ENCODE data around the gene FNDC3B.

FNDC3B gene

GRCh38 chr3:172277151-172277652 is 237.8 kb downstream of the FNDC3B start:
- FAIRE-seq = no peak
- TF ChIP-seq POLR2A (IDR thresholded peaks at IDR 0.05; ENCODE audit: low read depth, low read length) = no peak
- no peak for DNase-seq (ENCODE audit: insufficient read length, low spot score)

DNA sequence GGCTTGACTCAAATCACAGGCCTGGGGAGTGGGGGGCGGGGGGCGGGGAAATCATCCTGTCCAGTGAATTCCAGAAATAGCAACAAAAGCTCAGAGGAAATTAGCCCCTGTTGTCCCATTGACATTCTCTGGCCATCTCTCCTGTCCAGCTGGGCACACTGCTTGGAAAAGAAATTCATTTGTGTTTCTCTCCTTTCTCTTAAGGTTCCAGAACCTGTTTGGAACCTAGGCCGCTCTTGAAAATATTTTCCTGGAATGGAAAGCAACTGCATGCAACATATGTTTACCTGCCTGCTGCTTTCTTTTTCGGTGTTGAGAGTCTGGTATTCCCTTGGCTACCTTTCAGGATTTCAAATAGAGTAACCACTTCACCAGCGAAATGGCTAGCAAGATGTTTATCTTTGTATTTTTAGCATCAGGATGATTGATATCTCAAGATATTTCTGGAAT is 239.8 kb downstream of the FNDC3B start:
- DNase-seq (ENCODE audit: insufficient read length, low spot score) (no peak), FAIRE-seq (no peak)

DNA sequence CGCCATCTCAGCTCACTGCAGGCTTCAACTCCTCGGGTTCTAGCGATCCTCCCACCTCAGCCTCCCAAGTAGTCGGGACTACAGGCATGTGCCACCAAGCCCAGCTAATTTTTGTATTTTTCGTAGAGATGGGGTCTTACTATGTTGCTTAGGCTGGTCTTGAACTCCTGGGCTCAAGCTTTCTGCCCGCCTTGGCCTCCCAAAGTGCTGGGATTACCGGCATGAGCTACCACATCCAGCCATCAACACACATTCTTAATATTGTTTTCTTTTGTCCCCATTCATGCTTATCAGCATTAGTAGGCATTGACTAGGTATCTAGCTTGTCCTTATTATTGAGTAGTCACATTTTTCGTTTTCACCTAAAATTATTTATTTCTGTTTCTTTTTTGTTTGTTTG is 240.6 kb downstream of the FNDC3B start:
- DNase-seq (ENCODE audit: insufficient read length, low spot score) (no peak), FAIRE-seq (no peak)
- TF ChIP-seq POLR2A (IDR thresholded peaks at IDR 0.05; ENCODE audit: low read depth, low read length) = no peak

More for the DNA sequence above, 239.8 kb downstream of the FNDC3B start:
- TF ChIP-seq POLR2A (IDR thresholded peaks at IDR 0.05; ENCODE audit: low read depth, low read length) = no peak

DNA sequence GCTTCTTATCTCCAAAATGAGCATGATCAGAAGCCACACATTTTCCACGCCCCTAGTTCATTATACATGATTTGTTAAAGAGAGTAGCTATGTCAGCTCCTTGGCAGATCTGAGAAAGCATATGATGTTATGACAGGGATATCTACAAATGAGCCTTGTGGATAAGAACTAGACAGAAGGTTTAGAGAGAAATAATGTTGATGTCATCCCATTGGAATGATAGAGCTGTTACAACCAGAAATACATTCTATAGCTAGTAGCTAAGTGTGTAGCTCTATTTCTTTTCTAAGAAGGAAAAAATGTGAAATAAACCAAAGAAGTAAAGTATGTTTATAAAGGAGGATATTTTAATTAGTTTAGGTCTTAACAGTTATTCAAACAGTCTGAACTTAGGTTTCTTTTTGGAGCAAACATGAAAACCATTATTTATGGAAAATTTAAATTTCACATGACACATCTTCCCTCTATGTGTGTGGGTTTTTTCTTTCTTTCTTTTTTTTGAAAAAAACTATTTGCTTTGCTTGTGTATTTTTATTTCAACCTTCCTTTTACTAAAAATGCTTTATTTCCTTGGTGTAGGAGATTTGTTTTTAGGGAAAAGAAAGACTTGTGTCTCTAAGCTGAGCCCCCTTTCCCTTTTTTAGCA is 241.2 kb downstream of the FNDC3B start:
- FAIRE-seq (peak; percentile 95), DNase-seq (ENCODE audit: insufficient read length, low spot score) (peak; percentile 23)
- no peak for TF ChIP-seq POLR2A (IDR thresholded peaks at IDR 0.05; ENCODE audit: low read depth, low read length)

- FAIRE-seq = no peak
- TF ChIP-seq POLR2A (IDR thresholded peaks at IDR 0.05; ENCODE audit: low read depth, low read length) = no peak
- DNase-seq (ENCODE audit: insufficient read length, low spot score) = no peak
Measured at GRCh38 chr3:172281884-172282283, 242.5 kb downstream of the FNDC3B start.

DNA sequence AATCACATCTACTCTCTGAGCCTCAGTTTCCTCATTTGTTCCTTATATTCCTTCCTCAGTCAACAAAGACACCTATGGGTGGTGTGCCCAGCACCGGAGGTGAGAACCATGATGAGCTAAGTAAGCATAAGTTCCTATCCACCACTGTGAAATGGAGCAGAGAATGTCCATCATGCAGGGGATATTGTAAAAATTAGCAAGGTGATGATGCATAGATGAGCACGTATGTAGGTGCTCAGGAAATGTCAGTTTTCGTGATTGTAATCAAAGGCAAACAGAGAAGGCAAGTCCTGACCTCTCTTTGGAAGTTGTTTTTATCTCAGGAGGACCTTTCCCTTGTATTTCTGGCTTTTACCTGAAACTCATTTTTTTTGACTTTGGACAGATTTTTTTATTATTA is 243.5 kb downstream of the FNDC3B start:
- DNase-seq (ENCODE audit: insufficient read length, low spot score) (no peak), FAIRE-seq (no peak)
- no peak for TF ChIP-seq POLR2A (IDR thresholded peaks at IDR 0.05; ENCODE audit: low read depth, low read length)

- no peak for TF ChIP-seq POLR2A (IDR thresholded peaks at IDR 0.05; ENCODE audit: low read depth, low read length)
- no peak for DNase-seq (ENCODE audit: insufficient read length, low spot score)
- no peak for FAIRE-seq
Measured at GRCh38 chr3:172283841-172284357, 244.5 kb downstream of the FNDC3B start.

DNA sequence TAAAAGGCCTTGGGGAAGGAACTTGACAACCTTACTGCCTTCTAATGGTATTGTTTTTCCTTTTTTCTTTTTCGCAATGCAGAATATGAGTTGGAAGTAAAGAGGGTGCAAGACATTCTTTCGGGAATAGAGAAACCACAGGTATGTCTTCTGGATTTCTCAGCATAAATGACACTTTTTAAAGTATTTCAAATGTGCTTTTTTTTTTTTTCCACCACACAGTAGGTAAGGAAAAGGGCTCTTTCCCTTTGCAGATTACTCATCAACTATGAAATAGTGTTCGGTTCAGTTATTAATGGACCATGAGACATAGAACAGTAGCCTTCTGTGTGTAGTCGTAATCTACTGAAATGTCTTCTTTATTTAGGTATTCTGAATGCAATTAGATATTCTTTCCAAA is 246.5 kb downstream of the FNDC3B start:
- no peak for FAIRE-seq
- no peak for TF ChIP-seq POLR2A (IDR thresholded peaks at IDR 0.05; ENCODE audit: low read depth, low read length)
- DNase-seq (ENCODE audit: insufficient read length, low spot score) = no peak

- FAIRE-seq (no peak), DNase-seq (ENCODE audit: insufficient read length, low spot score) (no peak)
- no peak for TF ChIP-seq POLR2A (IDR thresholded peaks at IDR 0.05; ENCODE audit: low read depth, low read length)
Measured at GRCh38 chr3:172286548-172287148, 247.3 kb downstream of the FNDC3B start.

DNA sequence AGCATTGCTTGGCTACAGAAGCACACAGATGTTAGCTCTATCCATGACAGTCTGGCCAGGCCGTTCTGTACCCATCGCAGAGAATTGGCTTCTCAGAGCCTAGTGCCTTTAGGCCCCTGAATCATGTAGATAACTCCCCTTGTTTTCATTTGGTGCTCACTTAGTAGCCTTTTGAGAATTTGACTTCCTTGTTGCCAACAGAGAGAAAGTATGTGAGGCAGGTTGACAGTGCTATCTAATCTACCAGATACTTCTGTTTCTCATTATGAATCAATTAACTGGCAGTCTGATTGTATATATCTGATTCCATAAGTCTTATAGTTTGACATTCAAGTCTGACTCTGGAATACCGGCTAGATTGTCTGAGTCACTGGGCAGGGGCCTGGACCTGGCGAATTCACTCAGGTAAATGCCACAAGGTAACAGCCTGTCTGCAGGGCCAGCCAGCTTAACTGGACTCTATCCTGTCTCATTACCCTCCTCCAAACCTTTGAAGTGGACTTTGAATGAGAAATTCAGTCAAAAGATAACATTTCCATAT is 248.6 kb downstream of the FNDC3B start:
- TF ChIP-seq POLR2A (IDR thresholded peaks at IDR 0.05; ENCODE audit: low read depth, low read length) = no peak
- FAIRE-seq = no peak
- no peak for DNase-seq (ENCODE audit: insufficient read length, low spot score)

- no peak for DNase-seq (ENCODE audit: insufficient read length, low spot score)
- FAIRE-seq = no peak
- no peak for TF ChIP-seq POLR2A (IDR thresholded peaks at IDR 0.05; ENCODE audit: low read depth, low read length)
Measured at GRCh38 chr3:172288651-172289050, 249.3 kb downstream of the FNDC3B start.

DNA sequence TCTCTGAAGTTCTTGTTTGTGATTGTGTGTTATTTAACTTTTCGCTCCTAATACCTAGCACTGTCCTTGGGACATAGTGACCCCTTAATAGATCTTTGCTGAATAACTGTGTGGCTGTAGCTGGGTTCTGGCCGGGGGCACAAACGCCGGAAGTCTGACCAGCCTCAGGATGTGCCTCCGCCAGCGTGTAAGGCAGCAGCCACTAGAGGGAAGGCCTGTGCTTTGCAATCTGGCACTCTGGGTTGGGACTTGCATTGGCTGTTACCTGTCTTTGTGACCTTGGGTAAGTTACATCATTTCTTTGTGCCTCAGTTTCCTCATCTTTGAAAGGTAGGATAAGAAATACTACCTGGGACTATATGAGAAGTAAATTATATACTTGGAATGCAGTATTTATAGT is 250.2 kb downstream of the FNDC3B start:
- no peak for TF ChIP-seq POLR2A (IDR thresholded peaks at IDR 0.05; ENCODE audit: low read depth, low read length)
- DNase-seq (ENCODE audit: insufficient read length, low spot score) (no peak), FAIRE-seq (no peak)

DNA sequence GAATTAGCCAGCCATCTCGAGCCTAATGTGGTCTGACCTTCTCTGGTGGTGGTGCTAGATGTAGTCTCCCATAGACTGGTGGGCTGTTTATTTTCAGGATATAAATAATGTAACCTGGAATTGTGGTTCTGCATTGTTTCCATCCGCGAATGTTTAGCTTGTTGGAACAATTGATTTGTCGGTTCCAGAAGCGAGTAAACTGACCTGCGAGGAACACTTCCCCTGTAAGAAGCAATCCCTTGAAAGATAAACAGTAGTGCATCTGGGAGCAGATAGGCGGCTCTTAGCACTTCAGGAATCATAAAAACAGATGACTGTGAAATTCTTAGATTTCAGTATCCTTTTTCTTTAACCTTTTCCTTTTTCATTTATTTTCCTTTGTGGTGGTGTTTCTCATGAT is 251.1 kb downstream of the FNDC3B start:
- DNase-seq (ENCODE audit: insufficient read length, low spot score) = no peak
- TF ChIP-seq POLR2A (IDR thresholded peaks at IDR 0.05; ENCODE audit: low read depth, low read length) = no peak
- FAIRE-seq = no peak

DNA sequence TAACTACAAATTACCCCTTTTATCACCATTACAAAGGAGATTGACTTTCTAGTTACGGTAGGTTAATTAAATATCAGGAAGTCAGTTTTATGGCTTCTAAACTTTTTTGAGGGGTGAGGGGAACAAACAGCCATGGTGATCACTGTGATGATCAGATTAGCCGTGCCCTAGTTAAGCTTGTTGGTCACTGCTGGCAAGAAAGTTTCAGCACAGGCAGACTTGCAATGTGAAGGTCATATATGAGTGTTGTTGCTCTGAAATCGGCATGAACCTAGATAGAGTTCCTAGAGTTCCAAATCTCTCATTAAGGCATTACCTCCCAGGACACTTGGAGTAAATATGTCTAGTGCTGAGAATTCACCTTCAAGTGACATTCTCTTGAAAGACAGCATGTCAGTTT is 252.3 kb downstream of the FNDC3B start:
- TF ChIP-seq POLR2A (IDR thresholded peaks at IDR 0.05; ENCODE audit: low read depth, low read length) = no peak
- DNase-seq (ENCODE audit: insufficient read length, low spot score) = no peak
- FAIRE-seq = no peak

GRCh38 chr3:172292422-172292821 is 253.0 kb downstream of the FNDC3B start:
- FAIRE-seq (no peak), DNase-seq (ENCODE audit: insufficient read length, low spot score) (no peak)
- no peak for TF ChIP-seq POLR2A (IDR thresholded peaks at IDR 0.05; ENCODE audit: low read depth, low read length)

All from H54 (cell line).